ENCODE results near the gene NEO1. TPM values are rescaled to one million over a fixed set of nuclear protein-coding genes. Genes with fewer than 3 reads are reported as not detected.

Gene NEO1
- total RNA-seq, 8 experiments from 2014 or later, result 21.5 to 98.0 (median 48.5) TPM

DNA sequence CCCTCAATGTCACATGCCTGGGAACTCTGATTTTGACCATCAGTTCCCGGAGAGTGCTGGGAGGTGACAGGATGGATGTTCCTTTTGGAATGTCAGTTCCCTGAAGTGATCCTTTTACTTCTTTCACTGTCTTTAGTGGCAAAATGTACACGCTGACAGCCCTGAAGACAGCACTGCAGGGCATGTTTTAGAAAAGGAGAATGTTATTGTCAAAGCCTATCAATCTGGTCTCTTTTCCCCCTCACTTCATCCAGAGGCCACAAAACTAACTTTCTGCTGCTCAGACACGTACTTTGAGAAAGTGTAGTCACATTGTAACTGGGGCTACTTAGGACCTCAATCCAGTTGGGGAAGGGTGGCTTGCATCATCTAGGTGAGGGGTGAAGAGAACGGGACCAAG lies 14.0 kb upstream of the NEO1 start:
- 17 to 78% (median 50%) methylated on average over 1 to 4 of the region's 4 CpGs; no CpG with 5 or more reads in 1 of the 10 experiments for WGBS, 10 experiments
- Histone ChIP-seq H3K4me3 (no peak overlapping the region), H3K4me1 (replicated peaks in 1 of 2) (peaks cover 2 to 10% of the 10 kb centered on the region in 2 donors), H3K27ac (no peak overlapping the region)
- in situ Hi-C loops (cut with MboI; ENCODE audit: low pct_unique_long_range_greater_than_20kb in 2 of 9, low sequenced_read_pairs in 9 of 9, unreplicated experiment in 9 of 9), result no loop called here
- ATAC-seq (replicated peaks in 6 of 8), result no peak

- no peak for ATAC-seq (replicated peaks in 6 of 8)
- peaks cover 0 to 8% of the 10 kb centered on the region in 2 donors for H3K4me1 ChIP-seq (replicated peaks in 1 of 2)
- no peak overlapping the region for H3K4me3 ChIP-seq
- no peak overlapping the region for H3K27ac ChIP-seq
- in situ Hi-C loops (cut with MboI; ENCODE audit: low pct_unique_long_range_greater_than_20kb in 2 of 9, low sequenced_read_pairs in 9 of 9, unreplicated experiment in 9 of 9), result no loop called here
- 0 to 88% (median 71%) methylated on average over 1 to 5 of the region's 5 CpGs for WGBS, 10 experiments
Observed at GRCh38 chr15:73046073-73046472, 6.2 kb upstream of the NEO1 start.

GRCh38 chr15:73047882-73048281 lies 4.4 kb upstream of the NEO1 start:
- WGBS, 10 experiments, result 52 to 96% (median 86%) methylated on average over 4 to 6 of the region's 6 CpGs; no CpG with 5 or more reads in 1 of the 10 experiments
- in situ Hi-C loops (cut with MboI; ENCODE audit: low pct_unique_long_range_greater_than_20kb in 2 of 9, low sequenced_read_pairs in 9 of 9, unreplicated experiment in 9 of 9), result no loop called here
- H3K27ac ChIP-seq, result no peak overlapping the region
- ATAC-seq (replicated peaks in 6 of 8), result no peak
- no peak overlapping the region for H3K4me3 ChIP-seq
- peaks cover 0 to 8% of the 10 kb centered on the region in 2 donors for H3K4me1 ChIP-seq (replicated peaks in 1 of 2)

DNA sequence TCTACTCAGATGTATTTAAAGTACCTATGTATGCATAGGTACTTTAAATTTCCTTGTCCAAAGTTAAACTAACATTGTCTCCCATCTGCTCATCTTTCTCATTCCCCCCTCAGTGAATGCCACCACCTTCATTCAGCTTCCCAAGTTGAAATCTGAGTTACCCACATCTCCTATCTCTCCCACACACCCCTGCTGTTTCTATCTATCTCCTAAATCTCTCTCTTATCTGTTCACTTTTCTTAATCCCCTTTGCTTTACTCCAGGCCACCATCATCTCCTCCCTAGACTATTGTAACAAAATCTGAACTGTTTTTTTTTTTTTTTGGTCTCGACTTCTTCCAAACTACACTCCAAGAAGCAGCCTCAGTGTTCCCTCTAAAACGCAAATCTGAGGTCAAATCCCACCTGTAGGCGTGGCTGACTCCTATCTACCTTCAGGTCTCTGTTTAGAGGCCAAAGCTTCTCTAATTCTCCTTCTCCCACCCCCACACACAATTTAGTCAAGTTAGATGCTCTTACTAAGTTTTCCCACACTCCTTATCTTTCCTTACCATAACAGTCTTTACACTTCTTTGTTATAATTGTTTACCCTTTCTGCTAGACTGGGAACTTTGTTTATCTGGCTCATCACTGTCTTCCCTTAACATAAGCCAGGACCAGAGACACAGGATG lies 3.5 kb upstream of the NEO1 start:
- H3K4me3 ChIP-seq, result no peak overlapping the region
- no peak for ATAC-seq (replicated peaks in 6 of 8)
- in situ Hi-C loops (cut with MboI; ENCODE audit: low pct_unique_long_range_greater_than_20kb in 2 of 9, low sequenced_read_pairs in 9 of 9, unreplicated experiment in 9 of 9), result no loop called here
- no peak overlapping the region for H3K27ac ChIP-seq
- WGBS, 10 experiments, result 15 to 92% (median 58%) methylated on average over 2 to 3 of the region's 3 CpGs; no CpG with 5 or more reads in 1 of the 10 experiments
- H3K4me1 ChIP-seq (replicated peaks in 1 of 2), result peaks cover 0 to 8% of the 10 kb centered on the region in 2 donors

DNA sequence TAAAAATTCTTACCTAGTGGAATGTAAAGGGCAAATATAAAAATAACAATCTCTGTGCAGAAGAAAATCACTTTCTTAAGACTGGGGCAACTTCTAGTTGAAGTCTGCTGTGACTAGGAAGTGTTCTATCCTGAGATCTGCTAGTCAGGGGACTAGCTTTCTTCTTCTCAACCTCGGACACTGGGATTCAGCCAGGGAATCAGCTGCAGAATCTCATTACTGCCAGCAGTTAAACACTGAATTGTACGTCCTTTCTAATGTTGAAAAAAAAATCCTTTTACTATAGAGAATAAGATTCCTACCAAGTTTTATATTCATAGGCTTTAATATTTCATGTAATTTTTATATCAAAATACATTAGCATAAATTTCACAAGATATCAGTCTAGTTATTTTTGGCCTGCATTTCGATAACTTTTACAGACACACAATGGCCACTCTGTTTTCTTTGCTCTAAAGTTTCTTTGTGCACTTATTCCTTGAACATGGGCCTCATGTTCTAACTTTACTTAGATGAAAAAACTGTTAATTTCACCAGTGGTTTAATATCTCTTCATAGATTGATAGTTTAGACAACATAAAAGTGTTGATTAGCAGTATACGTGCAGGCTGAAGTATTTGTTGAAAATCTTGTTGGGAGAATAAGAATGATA lies 2.6 kb upstream of the NEO1 start:
- H3K4me3 ChIP-seq, result no peak overlapping the region
- in situ Hi-C loops (cut with MboI; ENCODE audit: low pct_unique_long_range_greater_than_20kb in 2 of 9, low sequenced_read_pairs in 9 of 9, unreplicated experiment in 9 of 9), result loop anchor here in 2 of 9 experiments (10.0 to 25.0 kb wide), 2 partner anchors 255 to 262 kb away; partner anchors contain the start of gene ADPGK (in 1 of the 2)
- no peak overlapping the region for H3K27ac ChIP-seq
- H3K4me1 ChIP-seq (replicated peaks in 1 of 2), result peaks cover 0 to 8% of the 10 kb centered on the region in 2 donors
- ATAC-seq (replicated peaks in 6 of 8), result no peak
- 35 to 86% (median 66%) methylated on average over 1 to 4 of the region's 4 CpGs; no CpG with 5 or more reads in 1 of the 10 experiments for WGBS, 10 experiments

GRCh38 chr15:73050561-73051295 lies 1.5 kb upstream of the NEO1 start:
- Histone ChIP-seq H3K27ac (peak overlapping the region; percentile 93 to 95), H3K4me1 (replicated peaks in 1 of 2) (peaks cover 0 to 13% of the 10 kb centered on the region in 2 donors), H3K4me3 (peak overlapping the region; percentile 50 to 78 (median 67))
- 12 to 36% (median 21%) methylated on average over 5 to 10 of the region's 10 CpGs for WGBS, 10 experiments
- in situ Hi-C loops (cut with MboI; ENCODE audit: low pct_unique_long_range_greater_than_20kb in 2 of 9, low sequenced_read_pairs in 9 of 9, unreplicated experiment in 9 of 9), result loop anchor here in 2 of 9 experiments (10.0 to 25.0 kb wide), 2 partner anchors 256 to 263 kb away; partner anchors contain the start of gene ADPGK (in 1 of the 2)
- no peak for ATAC-seq (replicated peaks in 6 of 8)

DNA sequence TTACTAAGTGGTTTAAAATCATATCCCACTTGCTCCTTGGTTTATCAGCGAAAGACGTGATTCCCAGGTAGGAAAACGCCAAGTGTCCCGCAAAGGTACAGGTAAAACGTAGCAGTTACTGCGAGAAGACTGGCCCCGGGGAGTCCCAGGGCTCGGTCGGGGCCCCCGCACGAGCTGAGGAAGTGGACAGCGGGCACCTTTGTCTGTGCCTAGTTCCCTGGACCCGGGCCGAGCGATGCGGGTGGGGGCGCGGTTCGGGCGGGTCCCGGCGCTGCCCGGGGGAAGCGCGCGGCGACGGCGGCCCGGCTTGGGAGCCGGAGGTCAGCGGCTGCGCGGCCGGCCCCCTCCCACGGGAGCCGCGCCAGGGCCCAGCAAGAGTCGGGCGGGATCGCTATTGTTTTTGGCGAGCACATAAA lies 864 bp upstream of the NEO1 start:
- Histone ChIP-seq H3K4me1 (replicated peaks in 1 of 2) (peaks cover 0 to 13% of the 10 kb centered on the region in 2 donors), H3K4me3 (peak overlapping the region; percentile 50 to 78 (median 67)), H3K27ac (peak overlapping the region; percentile 93 to 95)
- in situ Hi-C loops (cut with MboI; ENCODE audit: low pct_unique_long_range_greater_than_20kb in 2 of 9, low sequenced_read_pairs in 9 of 9, unreplicated experiment in 9 of 9), result loop anchor here in 2 of 9 experiments (10.0 to 25.0 kb wide), 2 partner anchors 257 to 264 kb away; partner anchors contain the start of gene ADPGK (in 1 of the 2)
- 0 to 13% (median 0%) methylated on average over 3 to 13 of the region's 42 CpGs; no CpG with 5 or more reads in 4 of the 10 experiments for WGBS, 10 experiments
- ATAC-seq (replicated peaks in 6 of 8), result peak in 1 of 8 experiments; percentile 12

GRCh38 chr15:73052653-73053397 lies 562 bp downstream of the NEO1 start:
- Histone ChIP-seq H3K27ac (peak overlapping the region; percentile 80 to 95), H3K4me3 (peak overlapping the region; percentile 50 to 78 (median 67)), H3K4me1 (replicated peaks in 1 of 2) (peaks cover 0 to 13% of the 10 kb centered on the region in 2 donors)
- peak; percentile 16 to 47 (median 42) for ATAC-seq (replicated peaks in 6 of 8)
- WGBS, 10 experiments, result 0 to 3% (median 0%) methylated on average over 3 to 19 of the region's 61 CpGs; no CpG with 5 or more reads in 6 of the 10 experiments
- in situ Hi-C loops (cut with MboI; ENCODE audit: low pct_unique_long_range_greater_than_20kb in 2 of 9, low sequenced_read_pairs in 9 of 9, unreplicated experiment in 9 of 9), result loop anchor here in 2 of 9 experiments (10.0 to 25.0 kb wide), 2 partner anchors 258 to 266 kb away; partner anchors contain the start of gene ADPGK (in 1 of the 2)

- in situ Hi-C loops (cut with MboI; ENCODE audit: low pct_unique_long_range_greater_than_20kb in 2 of 9, low sequenced_read_pairs in 9 of 9, unreplicated experiment in 9 of 9), result loop anchor here in 2 of 9 experiments (10.0 to 25.0 kb wide), 2 partner anchors 259 to 266 kb away; partner anchors contain the start of gene ADPGK (in 1 of the 2)
- peak overlapping the region; percentile 50 to 78 (median 67) for H3K4me3 ChIP-seq
- WGBS, 10 experiments, result 0 to 14% (median 0%) methylated on average over 3 to 8 of the region's 8 CpGs; no CpG with 5 or more reads in 1 of the 10 experiments
- no peak overlapping the region for H3K27ac ChIP-seq
- peaks cover 0 to 13% of the 10 kb centered on the region in 2 donors for H3K4me1 ChIP-seq (replicated peaks in 1 of 2)
- ATAC-seq (replicated peaks in 6 of 8), result no peak
Observed at GRCh38 chr15:73053398-73053723, 1.1 kb downstream of the NEO1 start.

GRCh38 chr15:73054417-73054953 lies 2.2 kb downstream of the NEO1 start:
- Histone ChIP-seq H3K27ac (no peak overlapping the region), H3K4me1 (replicated peaks in 1 of 2) (peaks cover 0 to 13% of the 10 kb centered on the region in 2 donors), H3K4me3 (no peak overlapping the region)
- in situ Hi-C loops (cut with MboI; ENCODE audit: low pct_unique_long_range_greater_than_20kb in 2 of 9, low sequenced_read_pairs in 9 of 9, unreplicated experiment in 9 of 9), result loop anchor here in 2 of 9 experiments (10.0 to 25.0 kb wide), 2 partner anchors 260 to 267 kb away; partner anchors contain the start of gene ADPGK (in 1 of the 2)
- no peak for ATAC-seq (replicated peaks in 6 of 8)
- WGBS, 10 experiments, result 80 to 100% (median 95%) methylated on average over 1 to 6 of the region's 6 CpGs; no CpG with 5 or more reads in 1 of the 10 experiments

DNA sequence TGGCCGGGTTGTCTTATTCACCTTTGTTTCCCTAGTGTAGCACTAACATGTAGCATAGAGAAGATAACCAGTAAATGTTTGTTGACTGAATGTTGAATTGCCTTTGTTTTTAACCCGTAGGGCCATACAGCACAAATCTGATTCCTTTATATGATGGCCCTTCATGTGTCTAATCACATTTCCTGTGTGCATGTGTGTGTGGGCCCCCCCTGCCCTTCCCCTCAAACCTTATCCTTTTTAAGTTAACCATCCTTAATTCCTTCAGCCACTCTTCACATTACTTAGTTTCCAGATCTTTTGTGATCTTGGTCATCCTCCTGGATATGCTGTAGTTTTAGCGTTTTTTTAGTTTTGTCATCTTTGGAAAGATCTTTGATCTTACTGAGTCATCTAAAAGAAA lies 4.2 kb downstream of the NEO1 start:
- Histone ChIP-seq H3K4me3 (no peak overlapping the region), H3K4me1 (replicated peaks in 1 of 2) (peaks cover 0 to 4% of the 10 kb centered on the region in 2 donors), H3K27ac (no peak overlapping the region)
- in situ Hi-C loops (cut with MboI; ENCODE audit: low pct_unique_long_range_greater_than_20kb in 2 of 9, low sequenced_read_pairs in 9 of 9, unreplicated experiment in 9 of 9), result loop anchor here in 2 of 9 experiments (10.0 to 25.0 kb wide), 2 partner anchors 262 to 269 kb away; partner anchors contain the start of gene ADPGK (in 1 of the 2)
- WGBS, 10 experiments, result 56 to 100% (median 94%) methylated on average over 1 to 3 of the region's 3 CpGs; no CpG with 5 or more reads in 1 of the 10 experiments
- ATAC-seq (replicated peaks in 6 of 8), result no peak
